Thoracic aorta (tissue), 2 donors: Measurements from ENCODE around the gene IL10RB. TPM values are rescaled to one million over a fixed set of nuclear protein-coding genes. Genes with fewer than 3 reads are reported as not detected.

Experiments used
- ATAC-seq: fragments of 150-250 bp; one replicate; pipeline ENCODE4 v1.8.0; 2017; ENCODE audit warnings: low read depth; ENCODE audit not compliant: insufficient number of reproducible peaks, low FRiP score
- DNase-seq: peaks from one replicate; pipeline ENCODE4 v3.0.0-alpha.2; 2020; ENCODE audit warnings: low spot score
- H3K27ac ChIP-seq, 2 donors: fragments of 200-600 bp; sonication (generic); 1 replicate in 1 of 2; 2 replicates in 1 of 2; pipeline ENCODE4 v1.5.1; 2016; ENCODE audit warnings: mild to moderate bottlenecking in 2 of 2, moderate library complexity in 2 of 2
- H3K27me3 ChIP-seq: fragments of 200-600 bp; sonication (generic); replicated peaks from 2 replicates; pipeline ENCODE4 v1.6.0; 2016; ENCODE audit warnings: mild to moderate bottlenecking; ENCODE audit not compliant: insufficient read depth
- H3K36me3 ChIP-seq: fragments of 200-600 bp; sonication (generic); one replicate; pipeline ENCODE4 v1.5.1; 2016
- H3K4me1 ChIP-seq, 2 donors: fragments of 200-600 bp; sonication (generic); 1 replicate in 1 of 2; 2 replicates in 1 of 2; pipeline versions ENCODE4 v1.5.1 to v1.6.0; 2016; ENCODE audit warnings: low read depth in 2 of 2, mild to moderate bottlenecking in 1 of 2; ENCODE audit not compliant: control insufficient read depth in 1 of 2
- H3K4me3 ChIP-seq: fragments of 200-600 bp; sonication (generic); 2 replicates; pipeline ENCODE4 v1.5.1; 2016; ENCODE audit warnings: mild to moderate bottlenecking
- H3K9me3 ChIP-seq: fragments of 200-600 bp; sonication (generic); 2 replicates; pipeline ENCODE4 v1.5.1; 2016
- CTCF ChIP-seq: fragments of 200-600 bp; sonication (generic); IDR thresholded peaks from one replicate; pipeline ENCODE4 v1.5.1; 2019; ENCODE audit warnings: antibody characterized with exemption
- total RNA-seq, 2 donors: library from RNA; depleted of rRNA; stranded (reverse); fragments of >200 nt; gene quantifications; one replicate each; pipeline versions ENCODE4 v1.1.0 to v1.2.3, GENCODE V29; 2016

IL10RB gene
- total RNA-seq, 2 donors from 2014 or later = 13.0 to 33.6 TPM

GRCh38 chr21:33330726-33331125 lies 64.6 kb downstream of the IL10RB start:
- TF ChIP-seq CTCF = no peak
- DNase-seq (no peak), ATAC-seq (no peak)
- Histone ChIP-seq H3K4me1 (peaks cover 19 to 28% of the 10 kb centered on the region in 2 donors), H3K27ac (no peak overlapping the region), H3K4me3 (no peak overlapping the region), H3K27me3 (no peaks in the 10 kb centered on the region), H3K9me3 (peaks cover 8% of the 10 kb centered on the region), H3K36me3 (no peaks in the 10 kb centered on the region)

- no peaks in the 10 kb centered on the region for H3K27me3 ChIP-seq
- no peak for DNase-seq
- no peaks in the 10 kb centered on the region for H3K36me3 ChIP-seq
- H3K9me3 ChIP-seq = peaks cover 8% of the 10 kb centered on the region
- H3K4me1 ChIP-seq = peaks cover 7 to 13% of the 10 kb centered on the region in 2 donors
- H3K27ac ChIP-seq = no peak overlapping the region
- H3K4me3 ChIP-seq = no peak overlapping the region
- no peak for TF ChIP-seq CTCF
- no peak for ATAC-seq
These were observed 66.0 kb downstream of the IL10RB start for GRCh38 chr21:33332143-33332542.

GRCh38 chr21:33334191-33334590 lies 68.0 kb downstream of the IL10RB start:
- no peak for DNase-seq
- Histone ChIP-seq H3K9me3 (peaks cover 8% of the 10 kb centered on the region), H3K27ac (no peak overlapping the region), H3K27me3 (no peaks in the 10 kb centered on the region), H3K4me1 (peaks cover 4 to 5% of the 10 kb centered on the region in 2 donors), H3K36me3 (no peaks in the 10 kb centered on the region), H3K4me3 (no peak overlapping the region)
- no peak for ATAC-seq
- TF ChIP-seq CTCF = no peak

- H3K27ac ChIP-seq = no peak overlapping the region
- ATAC-seq (no peak), DNase-seq (no peak)
- no peaks in the 10 kb centered on the region for H3K27me3 ChIP-seq
- no peak overlapping the region for H3K4me3 ChIP-seq
- H3K36me3 ChIP-seq = no peaks in the 10 kb centered on the region
- peaks cover 7 to 12% of the 10 kb centered on the region in 2 donors for H3K4me1 ChIP-seq
- peaks cover 8% of the 10 kb centered on the region for H3K9me3 ChIP-seq
- TF ChIP-seq CTCF = no peak
These were observed 68.7 kb downstream of the IL10RB start for GRCh38 chr21:33334824-33335223.

GRCh38 chr21:33339135-33339534 lies 73.0 kb downstream of the IL10RB start:
- Histone ChIP-seq H3K27ac (no peak overlapping the region), H3K36me3 (peaks cover 11% of the 10 kb centered on the region), H3K4me3 (no peak overlapping the region), H3K27me3 (no peaks in the 10 kb centered on the region), H3K4me1 (peaks cover 12 to 20% of the 10 kb centered on the region in 2 donors), H3K9me3 (no peaks in the 10 kb centered on the region)
- DNase-seq (no peak), ATAC-seq (no peak)
- no peak for TF ChIP-seq CTCF
